Thoracic aorta (tissue), 2 donors: Measurements from ENCODE around the gene SRI. TPM values are rescaled to one million over a fixed set of nuclear protein-coding genes. Genes with fewer than 3 reads are reported as not detected.

Experiments
- ATAC-seq: fragments of 150-250 bp; one replicate; pipeline ENCODE4 v1.8.0; 2017; ENCODE audit warnings: low read depth; ENCODE audit not compliant: insufficient number of reproducible peaks, low FRiP score
- DNase-seq: peaks from one replicate; pipeline ENCODE4 v3.0.0-alpha.2; 2020; ENCODE audit warnings: low spot score
- H3K27ac ChIP-seq, 2 donors: fragments of 200-600 bp; sonication (generic); 1 replicate in 1 of 2; 2 replicates in 1 of 2; pipeline ENCODE4 v1.5.1; 2016; ENCODE audit warnings: mild to moderate bottlenecking in 2 of 2, moderate library complexity in 2 of 2
- H3K27me3 ChIP-seq: fragments of 200-600 bp; sonication (generic); replicated peaks from 2 replicates; pipeline ENCODE4 v1.6.0; 2016; ENCODE audit warnings: mild to moderate bottlenecking; ENCODE audit not compliant: insufficient read depth
- H3K36me3 ChIP-seq: fragments of 200-600 bp; sonication (generic); one replicate; pipeline ENCODE4 v1.5.1; 2016
- H3K4me1 ChIP-seq, 2 donors: fragments of 200-600 bp; sonication (generic); 1 replicate in 1 of 2; 2 replicates in 1 of 2; pipeline versions ENCODE4 v1.5.1 to v1.6.0; 2016; ENCODE audit warnings: low read depth in 2 of 2, mild to moderate bottlenecking in 1 of 2; ENCODE audit not compliant: control insufficient read depth in 1 of 2
- H3K4me3 ChIP-seq: fragments of 200-600 bp; sonication (generic); 2 replicates; pipeline ENCODE4 v1.5.1; 2016; ENCODE audit warnings: mild to moderate bottlenecking
- H3K9me3 ChIP-seq: fragments of 200-600 bp; sonication (generic); 2 replicates; pipeline ENCODE4 v1.5.1; 2016
- total RNA-seq, 2 donors: library from RNA; depleted of rRNA; stranded (reverse); fragments of >200 nt; gene quantifications; one replicate each; pipeline versions ENCODE4 v1.1.0 to v1.2.3, GENCODE V29; 2016
- TF ChIP-seq, protein P1 (sequence below): fragments of 200-600 bp; sonication (generic); IDR thresholded peaks from one replicate; pipeline ENCODE4 v1.5.1; 2019; ENCODE audit warnings: antibody characterized with exemption

SRI gene
- total RNA-seq, 2 donors from 2014 or later, result 70.7 to 85.2 TPM

DNA sequence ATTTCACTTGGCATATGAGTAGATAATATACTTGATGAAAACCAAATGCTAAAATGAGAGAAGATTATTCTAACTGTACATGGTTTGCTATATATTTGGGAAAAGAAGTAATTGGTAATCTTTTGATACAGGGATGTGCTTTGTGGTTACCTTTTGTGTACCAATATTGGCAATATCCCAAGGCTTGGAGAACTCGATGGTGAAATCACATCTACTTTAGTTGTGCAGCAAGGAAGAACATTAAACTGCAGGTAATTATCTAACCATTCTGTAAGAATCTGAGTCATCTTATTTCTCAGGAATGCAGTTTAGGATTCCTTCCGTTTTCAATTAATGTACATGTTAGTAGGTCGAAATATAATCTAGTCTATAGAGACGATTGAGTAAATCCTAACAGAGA is 64.1 kb downstream of the SRI start:
- TF ChIP-seq, protein P1, sequence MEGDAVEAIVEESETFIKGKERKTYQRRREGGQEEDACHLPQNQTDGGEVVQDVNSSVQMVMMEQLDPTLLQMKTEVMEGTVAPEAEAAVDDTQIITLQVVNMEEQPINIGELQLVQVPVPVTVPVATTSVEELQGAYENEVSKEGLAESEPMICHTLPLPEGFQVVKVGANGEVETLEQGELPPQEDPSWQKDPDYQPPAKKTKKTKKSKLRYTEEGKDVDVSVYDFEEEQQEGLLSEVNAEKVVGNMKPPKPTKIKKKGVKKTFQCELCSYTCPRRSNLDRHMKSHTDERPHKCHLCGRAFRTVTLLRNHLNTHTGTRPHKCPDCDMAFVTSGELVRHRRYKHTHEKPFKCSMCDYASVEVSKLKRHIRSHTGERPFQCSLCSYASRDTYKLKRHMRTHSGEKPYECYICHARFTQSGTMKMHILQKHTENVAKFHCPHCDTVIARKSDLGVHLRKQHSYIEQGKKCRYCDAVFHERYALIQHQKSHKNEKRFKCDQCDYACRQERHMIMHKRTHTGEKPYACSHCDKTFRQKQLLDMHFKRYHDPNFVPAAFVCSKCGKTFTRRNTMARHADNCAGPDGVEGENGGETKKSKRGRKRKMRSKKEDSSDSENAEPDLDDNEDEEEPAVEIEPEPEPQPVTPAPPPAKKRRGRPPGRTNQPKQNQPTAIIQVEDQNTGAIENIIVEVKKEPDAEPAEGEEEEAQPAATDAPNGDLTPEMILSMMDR, result no peak
- no peak overlapping the region for H3K27ac ChIP-seq
- H3K9me3 ChIP-seq, result no peaks in the 10 kb centered on the region
- DNase-seq (no peak), ATAC-seq (no peak)
- no peaks in the 10 kb centered on the region for H3K36me3 ChIP-seq
- no peak overlapping the region for H3K4me3 ChIP-seq
- H3K4me1 ChIP-seq, result no peaks in the 10 kb centered on the region
- H3K27me3 ChIP-seq, result no peaks in the 10 kb centered on the region

Other genes with a start within 250 kb of the SRI start
- gene STEAP4, start 86.9 kb upstream of the SRI start, total RNA-seq, result 100 to 1,000 TPM; 127 to 286 TPM